H1 (cell line): ENCODE results near the gene HSPB1. TPM values are rescaled to one million over a fixed set of nuclear protein-coding genes. Genes with fewer than 3 reads are reported as not detected.

Experiments
- CTCF ChIA-PET: fragments of 300-600 bp; sonication (Branson Sonifier 250); formaldehyde crosslinking; loops from one replicate; lab custom pipeline; 2021; ENCODE audit not compliant: partially characterized antibody; lab: Charles Lee
- POLR2A ChIA-PET: fragments of 300-600 bp; sonication (Branson Sonifier 250); formaldehyde crosslinking; loops from one replicate; lab custom pipeline; 2021; ENCODE audit warnings: inconsistent platforms; ENCODE audit not compliant: partially characterized antibody; lab: Charles Lee
- DNase-seq, 2 experiments: peaks; one replicate each; pipeline versions ENCODE4 v3.0.0 to v3.0.0-alpha.2; 2010 to 2022; ENCODE audit warnings: low spot score in 2 of 2, low read depth in 1 of 2, mixed read lengths in 1 of 2
- FAIRE-seq: peaks from 2 replicates; lab custom pipeline; 2011; peaks lifted over from hg19 to GRCh38; lab: Jason Lieb, UNC
- H2AFZ ChIP-seq: 2 replicates; pipeline ENCODE4 v1.8.1; 2012; ENCODE audit warnings: low read length, inconsistent platforms
- H2AK5ac ChIP-seq: 2 replicates; pipeline ENCODE4 v1.6.1; 2013; ENCODE audit warnings: low read depth, low read length
- H2BK120ac ChIP-seq: replicated peaks from 2 replicates; pipeline ENCODE3; 2013; ENCODE audit warnings: low read depth, low read length, inconsistent platforms
- H2BK12ac ChIP-seq: 2 replicates; pipeline ENCODE4 v1.6.1; 2013; ENCODE audit warnings: low read depth, low read length
- H2BK15ac ChIP-seq: 2 replicates; pipeline ENCODE4 v1.6.1; 2013; ENCODE audit warnings: low read length
- H2BK20ac ChIP-seq: 2 replicates; pipeline ENCODE4 v1.6.1; 2013; ENCODE audit warnings: low read length
- H2BK5ac ChIP-seq: 2 replicates; pipeline ENCODE4 v1.6.1; 2013; ENCODE audit warnings: low read depth, low read length
- H3K14ac ChIP-seq: 2 replicates; pipeline ENCODE4 v1.6.1; 2013; ENCODE audit warnings: inconsistent platforms; ENCODE audit not compliant: insufficient read length
- H3K18ac ChIP-seq: 2 replicates; pipeline ENCODE4 v1.6.1; 2013; ENCODE audit warnings: low read length; ENCODE audit errors: extremely low read depth
- H3K23ac ChIP-seq: 2 replicates; pipeline ENCODE4 v1.6.1; 2013; ENCODE audit warnings: inconsistent platforms; ENCODE audit not compliant: insufficient read length
- H3K23me2 ChIP-seq: 2 replicates; pipeline ENCODE4 v1.6.1; 2013; ENCODE audit warnings: low read depth, low read length
- H3K27ac ChIP-seq: 2 replicates; pipeline ENCODE4 v1.6.1; 2011; ENCODE audit warnings: low read depth, low read length, inconsistent platforms
- H3K27me3 ChIP-seq, 4 experiments: replicated peaks in 1 of 4; 1 replicate in 1 of 4; 2 replicates in 3 of 4; pipeline versions ENCODE4 v1.6.1 to v1.8.1; 2011 to 2013; ENCODE audit warnings: low read length in 3 of 4, mild to moderate bottlenecking in 3 of 4, inconsistent platforms in 2 of 4, mixed read lengths in 2 of 4, moderate library complexity in 1 of 4; ENCODE audit not compliant: control insufficient read depth in 3 of 4, insufficient read depth in 3 of 4; ENCODE audit errors: extremely low read depth in 1 of 4
- H3K36me3 ChIP-seq, 4 experiments: 2 replicates each; pipeline versions ENCODE4 v1.6.1 to v1.8.1; 2011 to 2013; ENCODE audit warnings: mild to moderate bottlenecking in 4 of 4, low read length in 3 of 4, moderate library complexity in 2 of 4, control low read depth in 1 of 4, inconsistent platforms in 1 of 4; ENCODE audit not compliant: insufficient read depth in 4 of 4, control insufficient read depth in 2 of 4
- H3K4ac ChIP-seq: replicated peaks from 2 replicates; pipeline ENCODE3; 2013; ENCODE audit warnings: low read length, low read depth, mixed read lengths, inconsistent platforms; ENCODE audit not compliant: insufficient read length
- H3K4me1 ChIP-seq, 4 experiments: replicated peaks in 1 of 4; 1 replicate in 1 of 4; 2 replicates in 3 of 4; pipeline versions ENCODE4 v1.6.1 to v1.8.1; 2011 to 2013; ENCODE audit warnings: low read length in 3 of 4, inconsistent platforms in 2 of 4, mixed read lengths in 1 of 4; ENCODE audit not compliant: insufficient read depth in 4 of 4, control insufficient read depth in 3 of 4
- H3K4me2 ChIP-seq, 2 experiments: 2 replicates each; pipeline versions ENCODE4 v1.6.1 to v1.8.1; 2011 to 2013; ENCODE audit warnings: low read depth in 2 of 2, low read length in 2 of 2, control low read depth in 1 of 2, inconsistent platforms in 1 of 2, mild to moderate bottlenecking in 1 of 2; ENCODE audit not compliant: insufficient read depth in 1 of 2
- H3K4me3 ChIP-seq, 4 experiments: fragments of 200-600, 300-600 bp in 1 of 4; sonication (generic), shearing (Covaris generic), sonication (Bioruptor Twin) in 1 of 4; 2 replicates each; pipeline versions ENCODE4 v1.5.1 to v1.8.1; 2011 to 2016; ENCODE audit warnings: low read length in 4 of 4, low read depth in 3 of 4, control low read depth in 2 of 4, inconsistent platforms in 2 of 4, mild to moderate bottlenecking in 2 of 4, mixed read lengths in 1 of 4, moderate library complexity in 1 of 4; ENCODE audit not compliant: insufficient read depth in 2 of 4; ENCODE audit errors: extremely low read depth in 1 of 4
- H3K56ac ChIP-seq: replicated peaks from 2 replicates; pipeline ENCODE3; 2013; ENCODE audit warnings: low read depth, mild to moderate bottlenecking, mixed read lengths, low read length, inconsistent platforms; ENCODE audit not compliant: insufficient read length
- H3K79me1 ChIP-seq: 2 replicates; pipeline ENCODE4 v1.6.1; 2013; ENCODE audit warnings: low read depth, low read length, control low read depth
- H3K79me2 ChIP-seq, 2 experiments: 2 replicates each; pipeline versions ENCODE4 v1.6.1 to v1.8.1; 2012 to 2013; ENCODE audit warnings: low read length in 2 of 2, mild to moderate bottlenecking in 2 of 2, inconsistent platforms in 1 of 2; ENCODE audit not compliant: insufficient read depth in 2 of 2, control insufficient read depth in 1 of 2
- H3K9ac ChIP-seq, 4 experiments: replicated peaks in 1 of 4; 1 replicate in 1 of 4; 2 replicates in 3 of 4; pipeline versions ENCODE4 v1.6.1 to v1.8.1; 2011 to 2013; ENCODE audit warnings: low read depth in 3 of 4, low read length in 3 of 4, control low read depth in 2 of 4, mild to moderate bottlenecking in 2 of 4, moderate library complexity in 2 of 4, inconsistent platforms in 1 of 4; ENCODE audit errors: extremely low read depth in 1 of 4
- H3K9me3 ChIP-seq, 2 experiments: 2 replicates each; pipeline versions ENCODE4 v1.6.1 to v1.8.1; 2012 to 2013; ENCODE audit warnings: mild to moderate bottlenecking in 2 of 2, moderate library complexity in 2 of 2, control low read depth in 1 of 2, inconsistent platforms in 1 of 2, low read depth in 1 of 2, low read length in 1 of 2, mixed read lengths in 1 of 2; ENCODE audit not compliant: insufficient read depth in 2 of 2
- H4K20me1 ChIP-seq, 2 experiments: replicated peaks in 1 of 2; 2 replicates each; pipeline versions ENCODE3 to v1.8.1; 2011 to 2013; ENCODE audit warnings: inconsistent platforms in 2 of 2, low read length in 2 of 2, mild to moderate bottlenecking in 1 of 2; ENCODE audit not compliant: insufficient read depth in 2 of 2, control insufficient read depth in 1 of 2
- H4K5ac ChIP-seq: 2 replicates; pipeline ENCODE4 v1.6.1; 2013; ENCODE audit warnings: low read length, low read depth, mixed read lengths, inconsistent platforms; ENCODE audit not compliant: insufficient read length
- H4K8ac ChIP-seq: 2 replicates; pipeline ENCODE4 v1.8.0; 2013; ENCODE audit warnings: mild to moderate bottlenecking, moderate library complexity, low read length, inconsistent platforms; ENCODE audit not compliant: insufficient read depth; ENCODE audit errors: extremely low read depth
- H4K91ac ChIP-seq: replicated peaks from 2 replicates; pipeline ENCODE3; 2013; ENCODE audit warnings: low read length, mixed read lengths, inconsistent platforms; ENCODE audit not compliant: insufficient read length
- BRCA1 ChIP-seq: IDR thresholded peaks from 2 replicates; pipeline ENCODE4 v1.6.1; 2012; ENCODE audit warnings: low read depth, low read length, improper control_type of control experiment
- CBX5 ChIP-seq: fragments of 300-800, 300-1000 bp; sonication (generic); IDR thresholded peaks from 2 replicates; pipeline ENCODE4 v1.7.1; 2016; ENCODE audit warnings: antibody characterized with exemption, low read length, low read depth
- CBX8 ChIP-seq: fragments of 300-800, 300-1000 bp; sonication (generic); IDR thresholded peaks from 2 replicates; pipeline ENCODE4 v1.7.1; 2016; ENCODE audit warnings: low read depth, low read length, borderline replicate concordance
- CTCF ChIP-seq, 3 experiments: IDR thresholded peaks; 1 replicate in 2 of 3; 2 replicates in 1 of 3; pipeline versions ENCODE4 v1.5.1 to v1.6.1; 2011; ENCODE audit warnings: low read length in 3 of 3, mild to moderate bottlenecking in 3 of 3, inconsistent platforms in 2 of 3, low read depth in 1 of 3, moderate library complexity in 1 of 3; ENCODE audit not compliant: insufficient read depth in 1 of 3; ENCODE audit errors: control extremely low read depth in 1 of 3
- E2F6 ChIP-seq: IDR thresholded peaks from 2 replicates; pipeline ENCODE4 v1.6.1; 2012; ENCODE audit warnings: inconsistent platforms
- HDAC2 ChIP-seq, 2 experiments: fragments of 300-600 bp in 1 of 2; sonication (generic) in 1 of 2; IDR thresholded peaks; 2 replicates each; pipeline ENCODE4 v1.6.1; 2011 to 2012; ENCODE audit warnings: low read depth in 2 of 2, low read length in 2 of 2, mild to moderate bottlenecking in 2 of 2, moderate library complexity in 2 of 2, borderline replicate concordance in 1 of 2, inconsistent platforms in 1 of 2
- SAP30 ChIP-seq: fragments of 300-600 bp; sonication (generic); IDR thresholded peaks from 2 replicates; pipeline ENCODE4 v1.7.1; 2012; ENCODE audit warnings: low read length, moderate library complexity, mild to moderate bottlenecking, inconsistent platforms; ENCODE audit not compliant: insufficient read depth, insufficient replicate concordance
- SP1 ChIP-seq: IDR thresholded peaks from 2 replicates; pipeline ENCODE4 v1.6.1; 2011; ENCODE audit warnings: low read depth, low read length
- WGBS, 2 experiments: shearing (Covaris generic) in 1 of 2; methylation state at CpG; one replicate each; pipeline versions ENCODE4 v1.1.6 to v1.1.7; 2013 to 2015; ENCODE audit warnings: low lambda C conversion rate in 2 of 2, mixed read lengths in 2 of 2, inconsistent platforms in 1 of 2, low coverage in 1 of 2, missing lambda C conversion rate in 1 of 2; ENCODE audit not compliant: insufficient replicate concordance in 2 of 2, insufficient coverage in 1 of 2, insufficient read length in 1 of 2; ENCODE audit errors: extremely low coverage in 1 of 2, missing lambda C conversion rate in 1 of 2; 5-methylcytosine and 5-hydroxymethylcytosine counted together
- polyA plus RNA-seq, 7 experiments: library from polyadenylated mRNA; depleted of rRNA in 3 of 7; stranded (reverse) in 5 of 7; unstranded in 2 of 7; fragments of >200 nt in 5 of 7; fragments of 200-250 nt in 2 of 7; gene quantifications; 1 replicate in 5 of 7; 2 replicates in 1 of 7; 4 replicates in 1 of 7; pipeline versions ENCODE4 v1.2.1 to v1.2.3, GENCODE V29; 2011 to 2013; ENCODE audit warnings: missing spikeins in 2 of 7, mixed read lengths in 2 of 7
- total RNA-seq: library from RNA; stranded (reverse); fragmentation: NEBNext Ultra II Directional; extraction: Animal tissue kit (Norgen Biotek cat#: 25700); gene quantifications from 2 replicates; pipeline ENCODE4 v1.2.1, GENCODE V29; 2021

The HSPB1 gene
- total and polyA plus RNA-seq, 2 of the 8 experiments (the other 6 are each of a cell fraction or from before 2014, with no cell fraction given), result 165 to 254 TPM

- Histone ChIP-seq H3K9me3 (no peaks in the 10 kb centered on the region), H3K4me3 (no peak overlapping the region), H4K8ac (no peak overlapping the region), H3K23ac (no peak overlapping the region), H2BK12ac (no peak overlapping the region), H4K20me1 (peaks cover 44 to 48% of the 10 kb centered on the region in 2 experiments), H4K91ac (no peak overlapping the region), H3K14ac (no peak overlapping the region), H3K79me1 (peaks cover 12% of the 10 kb centered on the region), H2BK15ac (no peak overlapping the region), H2AK5ac (no peak overlapping the region), H3K36me3 (peaks cover 17 to 49% (median 36%) of the 10 kb centered on the region in 4 experiments), H4K5ac (no peak overlapping the region), H3K18ac (no peak overlapping the region), H3K27me3 (no peaks in the 10 kb centered on the region), H3K23me2 (no peaks in the 10 kb centered on the region), H3K4ac (no peak overlapping the region), H3K4me1 (peaks cover 0 to 4% (median under 1%) of the 10 kb centered on the region in 4 experiments; a peak in 2 of 7 replicates), H3K27ac (no peak overlapping the region), H2AFZ (no peak overlapping the region), H3K79me2 (peaks cover 22 to 97% of the 10 kb centered on the region in 2 experiments), H3K56ac (no peak overlapping the region), H3K4me2 (no peak overlapping the region), H2BK20ac (no peak overlapping the region), H3K9ac (no peak overlapping the region), H2BK5ac (no peak overlapping the region), H2BK120ac (no peak overlapping the region)
- DNase-seq (no peak), FAIRE-seq (no peak)
- CTCF ChIA-PET, result interaction anchor here (1.4 kb wide), 1 partner anchor 20 kb away, joined by 4 read pairs; no protein-coding TSS in a partner anchor
- POLR2A ChIA-PET, result interaction anchor here (15.6 kb wide), 1 partner anchor 22 kb away, joined by 249 read pairs; the partner anchor contains the start of gene YWHAG
- 89% methylated on average over 9 of the region's 9 CpGs; no CpG with 5 or more reads in 1 of the 2 experiments for WGBS, 2 experiments
- TF ChIP-seq BRCA1 (no peak), HDAC2 (IDR thresholded peaks at IDR 0.05; ENCODE audit: borderline replicate concordance in 1 of 2, low read depth in 2 of 2, low read length in 2 of 2) (no peak), SP1 (no peak), CBX5 (no peak), CTCF (IDR thresholded peaks at IDR 0.05; ENCODE audit: control extremely low read depth in 1 of 3, insufficient read depth in 1 of 3, low read depth in 1 of 3, low read length in 3 of 3) (no peak), SAP30 (no peak), E2F6 (no peak), CBX8 (no peak)
These were observed 29.6 kb downstream of the HSPB1 start for GRCh38 chr7:76332078-76332477.
